HG02798 (cell line): ENCODE measurements around the gene PDZD2.

Source experiments
- ATAC-seq: cut with Tn5 transposase; IDR thresholded peaks from one replicate; pipeline ENCODE4 v1.9.1; 2021; ENCODE audit warnings: mild to moderate bottlenecking; ENCODE audit not compliant: unreplicated experiment, poor library complexity

The PDZD2 gene

GRCh38 chr5:31901807-31902530 is 263.0 kb downstream of the PDZD2 start:
- no peak for ATAC-seq

- no peak for ATAC-seq
These were observed 269.5 kb downstream of the PDZD2 start for GRCh38 chr5:31908396-31908795.

GRCh38 chr5:31909073-31909472 is 270.1 kb downstream of the PDZD2 start:
- ATAC-seq: no peak

- no peak for ATAC-seq
These were observed 272.6 kb downstream of the PDZD2 start for GRCh38 chr5:31911291-31912265.

GRCh38 chr5:31913808-31914207 is 274.9 kb downstream of the PDZD2 start:
- ATAC-seq: no peak

- no peak for ATAC-seq
These were observed 277.4 kb downstream of the PDZD2 start for GRCh38 chr5:31916327-31916726.

GRCh38 chr5:31918739-31919138 is 279.8 kb downstream of the PDZD2 start:
- ATAC-seq: no peak

GRCh38 chr5:31921852-31922305 is 282.9 kb downstream of the PDZD2 start:
- ATAC-seq: no peak

- no peak for ATAC-seq
These were observed 285.1 kb downstream of the PDZD2 start for GRCh38 chr5:31924005-31924404.

GRCh38 chr5:31931874-31932273 is 292.9 kb downstream of the PDZD2 start:
- ATAC-seq: no peak

GRCh38 chr5:31934156-31934555 is 295.2 kb downstream of the PDZD2 start:
- ATAC-seq: no peak

GRCh38 chr5:31935496-31936369 is 296.8 kb downstream of the PDZD2 start:
- ATAC-seq: no peak

- ATAC-seq: no peak
These were observed 297.8 kb downstream of the PDZD2 start for GRCh38 chr5:31936683-31937082.

GRCh38 chr5:31937226-31937625 is 298.3 kb downstream of the PDZD2 start:
- ATAC-seq: no peak

- ATAC-seq: no peak
These were observed 298.8 kb downstream of the PDZD2 start for GRCh38 chr5:31937703-31938102.

- no peak for ATAC-seq
These were observed 300.2 kb downstream of the PDZD2 start for GRCh38 chr5:31939151-31939550.

GRCh38 chr5:31941151-31941755 is 302.3 kb downstream of the PDZD2 start:
- no peak for ATAC-seq

GRCh38 chr5:31942546-31942945 is 303.6 kb downstream of the PDZD2 start:
- no peak for ATAC-seq

- ATAC-seq: no peak
These were observed 305.9 kb downstream of the PDZD2 start for GRCh38 chr5:31944684-31945445.
